HL-60 (cell line): ENCODE data around the gene DOCK1.

Experiments used
- DNase-seq, 2 experiments: peaks; one replicate each; pipeline ENCODE4 v3.0.0-alpha.2; 2010 to 2020; ENCODE audit warnings: low read depth in 1 of 2, low spot score in 1 of 2
- H3K27ac ChIP-seq: fragments of 250-450 bp; sonication (Bioruptor Pico); replicated peaks from 2 replicates; pipeline ENCODE4 v1.5.1; 2020; ENCODE audit warnings: mild to moderate bottlenecking, moderate library complexity
- H3K27me3 ChIP-seq: fragments of 250-450 bp; sonication (Bioruptor Pico); 2 replicates; pipeline ENCODE4 v1.5.1; 2021; ENCODE audit warnings: mild to moderate bottlenecking, moderate library complexity; ENCODE audit not compliant: insufficient read depth, poor library complexity, severe bottlenecking
- H3K4me3 ChIP-seq: replicated peaks from 2 replicates; pipeline ENCODE4 v1.5.1; 2011; ENCODE audit warnings: mild to moderate bottlenecking, control low read depth, low read length; ENCODE audit not compliant: insufficient read depth
- GABPA ChIP-seq: IDR thresholded peaks from 2 replicates; pipeline ENCODE4 v1.6.1; 2012; ENCODE audit warnings: low read depth
- POLR2AphosphoS5 ChIP-seq: IDR thresholded peaks from 2 replicates; pipeline ENCODE4 v1.6.1; 2012; ENCODE audit warnings: low read depth
- REST ChIP-seq: IDR thresholded peaks from 2 replicates; pipeline ENCODE4 v1.6.1; 2012; ENCODE audit warnings: low read depth; ENCODE audit not compliant: insufficient replicate concordance
- SPI1 ChIP-seq: IDR thresholded peaks from 2 replicates; pipeline ENCODE4 v1.6.1; 2012; ENCODE audit warnings: low read depth, mild to moderate bottlenecking, borderline replicate concordance
- TF ChIP-seq, protein P1 (sequence below): IDR thresholded peaks from one replicate; pipeline ENCODE4 v1.5.1; 2011; ENCODE audit warnings: low read length, control low read depth, inconsistent platforms; ENCODE audit not compliant: insufficient read depth

DOCK1 gene

DNA sequence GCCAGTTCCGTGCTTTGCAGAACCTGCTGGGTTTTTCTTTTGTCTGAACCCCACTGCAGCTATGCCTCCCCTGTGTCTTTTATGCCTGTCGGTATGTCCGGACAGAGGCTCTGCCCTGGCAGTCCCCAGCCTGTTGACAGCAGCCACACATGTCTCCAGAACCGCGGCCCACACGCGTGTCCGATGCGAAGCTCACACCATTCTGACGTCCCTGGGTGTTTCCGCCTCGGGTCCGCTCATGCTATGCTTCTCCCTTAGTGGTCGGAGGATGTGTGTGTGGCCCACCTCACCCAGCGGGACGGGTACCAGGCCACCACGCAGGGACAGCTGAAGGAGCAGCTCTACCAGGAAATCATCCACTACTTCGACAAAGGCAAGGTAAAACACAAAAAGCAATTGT is 479.3 kb downstream of the DOCK1 start:
- TF ChIP-seq GABPA = no peak
- TF ChIP-seq POLR2AphosphoS5 = no peak
- no peak for TF ChIP-seq SPI1
- no peak for TF ChIP-seq REST
- Histone ChIP-seq H3K27me3 (no peaks in the 10 kb centered on the region), H3K4me3 (no peak overlapping the region), H3K27ac (no peak overlapping the region)
- no peak for DNase-seq

- H3K4me3 ChIP-seq = no peak overlapping the region
- no peaks in the 10 kb centered on the region for H3K27me3 ChIP-seq
- TF ChIP-seq, protein P1, sequence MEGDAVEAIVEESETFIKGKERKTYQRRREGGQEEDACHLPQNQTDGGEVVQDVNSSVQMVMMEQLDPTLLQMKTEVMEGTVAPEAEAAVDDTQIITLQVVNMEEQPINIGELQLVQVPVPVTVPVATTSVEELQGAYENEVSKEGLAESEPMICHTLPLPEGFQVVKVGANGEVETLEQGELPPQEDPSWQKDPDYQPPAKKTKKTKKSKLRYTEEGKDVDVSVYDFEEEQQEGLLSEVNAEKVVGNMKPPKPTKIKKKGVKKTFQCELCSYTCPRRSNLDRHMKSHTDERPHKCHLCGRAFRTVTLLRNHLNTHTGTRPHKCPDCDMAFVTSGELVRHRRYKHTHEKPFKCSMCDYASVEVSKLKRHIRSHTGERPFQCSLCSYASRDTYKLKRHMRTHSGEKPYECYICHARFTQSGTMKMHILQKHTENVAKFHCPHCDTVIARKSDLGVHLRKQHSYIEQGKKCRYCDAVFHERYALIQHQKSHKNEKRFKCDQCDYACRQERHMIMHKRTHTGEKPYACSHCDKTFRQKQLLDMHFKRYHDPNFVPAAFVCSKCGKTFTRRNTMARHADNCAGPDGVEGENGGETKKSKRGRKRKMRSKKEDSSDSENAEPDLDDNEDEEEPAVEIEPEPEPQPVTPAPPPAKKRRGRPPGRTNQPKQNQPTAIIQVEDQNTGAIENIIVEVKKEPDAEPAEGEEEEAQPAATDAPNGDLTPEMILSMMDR = no peak
- TF ChIP-seq SPI1 = no peak
- TF ChIP-seq REST = no peak
- no peak for TF ChIP-seq POLR2AphosphoS5
- no peak for TF ChIP-seq GABPA
- no peak for DNase-seq
- no peak overlapping the region for H3K27ac ChIP-seq
These were observed 479.8 kb downstream of the DOCK1 start for GRCh38 chr10:127385066-127385465.

DNA sequence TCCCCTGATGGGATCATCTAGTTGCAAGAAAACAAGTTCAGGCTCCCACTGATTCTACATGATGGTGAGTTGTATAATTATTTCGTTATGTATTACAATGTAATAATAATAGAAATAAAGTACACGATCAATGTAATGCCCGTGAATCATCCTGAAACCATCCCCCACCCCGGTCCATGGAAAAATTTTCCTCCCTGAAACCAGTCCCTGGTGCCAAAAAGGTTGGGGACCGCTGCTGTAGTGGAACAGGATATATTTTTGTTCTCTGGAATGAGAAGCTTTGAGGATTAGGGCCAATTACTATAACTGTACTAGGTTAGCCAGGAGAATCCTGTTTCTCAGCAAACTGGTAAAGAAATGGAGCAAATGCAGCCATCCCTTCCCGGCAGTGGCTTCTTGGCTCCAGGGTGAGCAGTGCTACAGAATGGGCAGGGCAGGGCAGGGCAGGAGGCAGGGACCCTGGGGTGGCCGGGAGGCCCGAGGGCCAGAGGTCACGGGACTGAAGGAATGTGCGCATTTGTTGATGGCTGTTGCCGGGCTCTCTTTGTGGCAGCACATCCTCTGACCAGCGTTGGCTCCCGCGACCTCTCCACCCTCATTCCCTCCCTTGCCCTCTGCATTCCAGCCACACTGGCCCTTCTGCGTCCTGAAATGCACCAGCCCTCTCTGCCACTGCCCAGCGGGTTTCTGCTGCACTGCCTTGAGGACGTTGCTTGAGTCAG is 481.5 kb downstream of the DOCK1 start:
- Histone ChIP-seq H3K27me3 (no peaks in the 10 kb centered on the region), H3K27ac (no peak overlapping the region), H3K4me3 (no peak overlapping the region)
- DNase-seq = no peak
- no peak for TF ChIP-seq REST

GRCh38 chr10:127391875-127392274 is 486.6 kb downstream of the DOCK1 start:
- DNase-seq = no peak
- TF ChIP-seq SPI1 = no peak
- no peak for TF ChIP-seq POLR2AphosphoS5
- TF ChIP-seq GABPA = no peak
- no peak for TF ChIP-seq REST
- TF ChIP-seq, protein P1 = no peak

More at GRCh38 chr10:127391875-127392274, 486.6 kb downstream of the DOCK1 start:
- no peaks in the 10 kb centered on the region for H3K27me3 ChIP-seq
- no peak overlapping the region for H3K27ac ChIP-seq
- H3K4me3 ChIP-seq = no peak overlapping the region
